ENCODE data around the gene INPP5B. TPM values are rescaled to one million over a fixed set of nuclear protein-coding genes. Genes with fewer than 3 reads are reported as not detected.

The INPP5B gene
- total and polyA plus RNA-seq, 4 donors: 9.2 to 40.8 (median 27.2) TPM

DNA sequence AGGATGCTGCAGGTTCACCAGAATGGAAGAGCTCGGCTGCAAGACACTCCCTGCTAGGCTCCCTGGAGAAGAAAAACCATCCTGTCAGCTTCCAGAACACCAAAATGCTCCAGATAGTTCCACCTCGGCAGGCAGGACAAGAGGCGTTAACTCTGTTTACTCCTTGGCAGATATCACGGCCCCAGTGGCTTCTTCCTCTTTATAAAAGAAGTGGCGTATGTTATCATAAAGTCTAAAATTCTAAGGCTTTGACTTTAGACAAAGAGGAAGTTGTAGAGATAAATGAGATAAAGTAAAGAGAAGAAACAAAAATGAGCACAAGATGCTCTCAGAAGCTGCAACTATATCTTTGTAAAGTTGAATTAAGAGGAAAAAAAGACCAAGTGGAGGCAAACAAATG, 63.2 kb downstream of the INPP5B start:
- no peak overlapping the region for H3K27ac ChIP-seq (ENCODE audit: low read depth in 1 of 2, low read length in 1 of 2)
- ATAC-seq (ENCODE audit: insufficient read depth, low FRiP score): no peak
- no peaks in the 10 kb centered on the region for H3K27me3 ChIP-seq (ENCODE audit: control insufficient read depth in 3 of 3, insufficient read depth in 3 of 3, low read length in 2 of 3)
- peaks cover 38 to 56% (median 41%) of the 10 kb centered on the region in 4 donors for H3K36me3 ChIP-seq (ENCODE audit: control insufficient read depth in 4 of 4, insufficient read depth in 4 of 4, low read length in 4 of 4)
- peaks cover 0 to 4% (median 0%) of the 10 kb centered on the region in 5 donors for H3K4me1 ChIP-seq (ENCODE audit: control insufficient read depth in 5 of 5, insufficient read depth in 5 of 5, low read length in 5 of 5)
- TF ChIP-seq, protein P1, sequence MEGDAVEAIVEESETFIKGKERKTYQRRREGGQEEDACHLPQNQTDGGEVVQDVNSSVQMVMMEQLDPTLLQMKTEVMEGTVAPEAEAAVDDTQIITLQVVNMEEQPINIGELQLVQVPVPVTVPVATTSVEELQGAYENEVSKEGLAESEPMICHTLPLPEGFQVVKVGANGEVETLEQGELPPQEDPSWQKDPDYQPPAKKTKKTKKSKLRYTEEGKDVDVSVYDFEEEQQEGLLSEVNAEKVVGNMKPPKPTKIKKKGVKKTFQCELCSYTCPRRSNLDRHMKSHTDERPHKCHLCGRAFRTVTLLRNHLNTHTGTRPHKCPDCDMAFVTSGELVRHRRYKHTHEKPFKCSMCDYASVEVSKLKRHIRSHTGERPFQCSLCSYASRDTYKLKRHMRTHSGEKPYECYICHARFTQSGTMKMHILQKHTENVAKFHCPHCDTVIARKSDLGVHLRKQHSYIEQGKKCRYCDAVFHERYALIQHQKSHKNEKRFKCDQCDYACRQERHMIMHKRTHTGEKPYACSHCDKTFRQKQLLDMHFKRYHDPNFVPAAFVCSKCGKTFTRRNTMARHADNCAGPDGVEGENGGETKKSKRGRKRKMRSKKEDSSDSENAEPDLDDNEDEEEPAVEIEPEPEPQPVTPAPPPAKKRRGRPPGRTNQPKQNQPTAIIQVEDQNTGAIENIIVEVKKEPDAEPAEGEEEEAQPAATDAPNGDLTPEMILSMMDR (IDR thresholded peaks at IDR 0.05; ENCODE audit: control extremely low read depth, extremely low read depth): no peak
- DNase-seq: no peak
- 54 to 69% methylated on average over 5 of the region's 5 CpGs for WGBS, 2 donors
- no peak overlapping the region for H3K4me3 ChIP-seq
- H3K9me3 ChIP-seq (ENCODE audit: control insufficient read depth in 4 of 4, insufficient read depth in 3 of 4, low read length in 3 of 4): no peaks in the 10 kb centered on the region
- no peak overlapping the region for H3K9ac ChIP-seq (ENCODE audit: insufficient read depth in 1 of 2, low read length in 2 of 2)

GRCh38 chr1:37879865-37880264, 67.0 kb downstream of the INPP5B start:
- Histone ChIP-seq H3K9ac (ENCODE audit: insufficient read depth in 1 of 2, low read length in 2 of 2) (no peak overlapping the region), H3K4me3 (no peak overlapping the region), H3K9me3 (ENCODE audit: control insufficient read depth in 4 of 4, insufficient read depth in 3 of 4, low read length in 3 of 4) (no peaks in the 10 kb centered on the region), H3K27ac (ENCODE audit: low read depth in 1 of 2, low read length in 1 of 2) (no peak overlapping the region), H3K36me3 (ENCODE audit: control insufficient read depth in 4 of 4, insufficient read depth in 4 of 4, low read length in 4 of 4) (peaks cover 30 to 53% (median 36%) of the 10 kb centered on the region in 4 donors), H3K27me3 (ENCODE audit: control insufficient read depth in 3 of 3, insufficient read depth in 3 of 3, low read length in 2 of 3) (no peaks in the 10 kb centered on the region), H3K4me1 (ENCODE audit: control insufficient read depth in 5 of 5, insufficient read depth in 5 of 5, low read length in 5 of 5) (no peaks in the 10 kb centered on the region)
- TF ChIP-seq, protein P1 (IDR thresholded peaks at IDR 0.05; ENCODE audit: control extremely low read depth, extremely low read depth): no peak
- WGBS, 2 donors: 96% methylated on average over 4 of the region's 4 CpGs
- DNase-seq: no peak
- no peak for ATAC-seq (ENCODE audit: insufficient read depth, low FRiP score)

- peaks cover 21 to 55% (median 32%) of the 10 kb centered on the region in 4 donors for H3K36me3 ChIP-seq (ENCODE audit: control insufficient read depth in 4 of 4, insufficient read depth in 4 of 4, low read length in 4 of 4)
- H3K27me3 ChIP-seq (ENCODE audit: control insufficient read depth in 3 of 3, insufficient read depth in 3 of 3, low read length in 2 of 3): no peaks in the 10 kb centered on the region
- H3K27ac ChIP-seq (ENCODE audit: low read depth in 1 of 2, low read length in 1 of 2): no peak overlapping the region
- no peak overlapping the region for H3K4me3 ChIP-seq
- H3K9me3 ChIP-seq (ENCODE audit: control insufficient read depth in 4 of 4, insufficient read depth in 3 of 4, low read length in 3 of 4): no peaks in the 10 kb centered on the region
- DNase-seq (no peak), ATAC-seq (ENCODE audit: insufficient read depth, low FRiP score) (no peak)
- WGBS, 2 donors: 90 to 92% methylated on average over 6 of the region's 6 CpGs
- H3K4me1 ChIP-seq (ENCODE audit: control insufficient read depth in 5 of 5, insufficient read depth in 5 of 5, low read length in 5 of 5): no peaks in the 10 kb centered on the region
- TF ChIP-seq, protein P1 (IDR thresholded peaks at IDR 0.05; ENCODE audit: control extremely low read depth, extremely low read depth): no peak
- no peak overlapping the region for H3K9ac ChIP-seq (ENCODE audit: insufficient read depth in 1 of 2, low read length in 2 of 2)
Observed at GRCh38 chr1:37878071-37878470, 68.8 kb downstream of the INPP5B start.

GRCh38 chr1:37875833-37876232, 71.0 kb downstream of the INPP5B start:
- no peaks in the 10 kb centered on the region for H3K9me3 ChIP-seq (ENCODE audit: control insufficient read depth in 4 of 4, insufficient read depth in 3 of 4, low read length in 3 of 4)
- no peak for DNase-seq
- H3K36me3 ChIP-seq (ENCODE audit: control insufficient read depth in 4 of 4, insufficient read depth in 4 of 4, low read length in 4 of 4): peaks cover 15 to 48% (median 28%) of the 10 kb centered on the region in 4 donors
- TF ChIP-seq, protein P1 (IDR thresholded peaks at IDR 0.05; ENCODE audit: control extremely low read depth, extremely low read depth): no peak
- no peak overlapping the region for H3K9ac ChIP-seq (ENCODE audit: insufficient read depth in 1 of 2, low read length in 2 of 2)
- H3K4me1 ChIP-seq (ENCODE audit: control insufficient read depth in 5 of 5, insufficient read depth in 5 of 5, low read length in 5 of 5): no peaks in the 10 kb centered on the region
- WGBS, 2 donors: 94 to 100% methylated on average over 1 of the region's 1 CpG
- no peaks in the 10 kb centered on the region for H3K27me3 ChIP-seq (ENCODE audit: control insufficient read depth in 3 of 3, insufficient read depth in 3 of 3, low read length in 2 of 3)
- ATAC-seq (ENCODE audit: insufficient read depth, low FRiP score): no peak
- no peak overlapping the region for H3K4me3 ChIP-seq
- no peak overlapping the region for H3K27ac ChIP-seq (ENCODE audit: low read depth in 1 of 2, low read length in 1 of 2)

Data from lung (tissue), 12 donors.